ENCODE data around the gene TMEM150C. TPM values are rescaled to one million over a fixed set of nuclear protein-coding genes. Genes with fewer than 3 reads are reported as not detected.
"Not testable (repeated sequence)": the region's sequence is repeated elsewhere in the genome, so short reads cannot be mapped to it uniquely, and the experiment has no call there.

The TMEM150C gene
- total RNA-seq, 2 experiments from 2014 or later = not detected

DNA sequence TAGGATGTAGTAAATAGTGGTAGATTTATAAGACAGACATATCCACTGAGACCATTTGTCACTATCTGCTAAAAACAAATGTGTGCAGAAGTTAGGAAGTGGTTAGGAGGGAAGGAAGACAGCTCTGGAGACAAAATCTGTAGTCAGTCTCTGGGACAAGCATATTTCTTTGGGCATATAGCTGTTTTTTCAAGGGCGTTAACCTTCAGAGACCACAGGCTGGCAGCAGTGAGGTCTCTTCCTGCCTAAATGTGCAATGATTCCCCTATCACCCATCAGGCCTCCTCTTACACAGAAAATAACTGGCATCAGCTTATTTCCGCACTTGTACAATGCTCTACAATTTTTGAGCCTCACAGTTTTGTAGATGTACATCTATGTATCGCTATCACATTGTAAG, 6.5 kb downstream of the TMEM150C start:
- Mint-ChIP-seq H3K36me3 (ENCODE audit: low read depth) (no peaks in the 10 kb centered on the region), H3K4me1 (ENCODE audit: low read depth) (no peaks in the 10 kb centered on the region), H3K27ac (no peak overlapping the region), H3K4me3 (no peak overlapping the region), H3K9me3 (no peaks in the 10 kb centered on the region), H3K27me3 (peaks cover 75% of the 10 kb centered on the region)
- Histone ChIP-seq H3K4me1 (ENCODE audit: insufficient read depth, low read length) (no peaks in the 10 kb centered on the region), H3K36me3 (ENCODE audit: insufficient read depth, low read length) (no peaks in the 10 kb centered on the region), H3K27me3 (ENCODE audit: control insufficient read depth in 1 of 2, insufficient read depth in 2 of 2, low read length in 2 of 2) (peaks cover 12 to 20% of the 10 kb centered on the region in 2 experiments), H3K9me3 (ENCODE audit: control insufficient read depth in 1 of 2, insufficient read depth in 1 of 2, low read length in 2 of 2) (peaks cover 0 to 4% of the 10 kb centered on the region in 2 experiments), H3K27ac (ENCODE audit: low read depth in 1 of 2, low read length in 2 of 2) (no peak overlapping the region), H3K4me3 (ENCODE audit: low read length) (no peak overlapping the region)
- POLR2A ChIA-PET = no interaction called here
- no peak for ATAC-seq (ENCODE audit: poor library complexity)
- DNase-seq = no peak
- intact Hi-C loops (cut with DNase I, micrococcal nuclease) = no loop called here
- CTCF ChIA-PET = no interaction called here
- TF ChIP-seq, protein P1, sequence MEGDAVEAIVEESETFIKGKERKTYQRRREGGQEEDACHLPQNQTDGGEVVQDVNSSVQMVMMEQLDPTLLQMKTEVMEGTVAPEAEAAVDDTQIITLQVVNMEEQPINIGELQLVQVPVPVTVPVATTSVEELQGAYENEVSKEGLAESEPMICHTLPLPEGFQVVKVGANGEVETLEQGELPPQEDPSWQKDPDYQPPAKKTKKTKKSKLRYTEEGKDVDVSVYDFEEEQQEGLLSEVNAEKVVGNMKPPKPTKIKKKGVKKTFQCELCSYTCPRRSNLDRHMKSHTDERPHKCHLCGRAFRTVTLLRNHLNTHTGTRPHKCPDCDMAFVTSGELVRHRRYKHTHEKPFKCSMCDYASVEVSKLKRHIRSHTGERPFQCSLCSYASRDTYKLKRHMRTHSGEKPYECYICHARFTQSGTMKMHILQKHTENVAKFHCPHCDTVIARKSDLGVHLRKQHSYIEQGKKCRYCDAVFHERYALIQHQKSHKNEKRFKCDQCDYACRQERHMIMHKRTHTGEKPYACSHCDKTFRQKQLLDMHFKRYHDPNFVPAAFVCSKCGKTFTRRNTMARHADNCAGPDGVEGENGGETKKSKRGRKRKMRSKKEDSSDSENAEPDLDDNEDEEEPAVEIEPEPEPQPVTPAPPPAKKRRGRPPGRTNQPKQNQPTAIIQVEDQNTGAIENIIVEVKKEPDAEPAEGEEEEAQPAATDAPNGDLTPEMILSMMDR (IDR thresholded peaks at IDR 0.05) = no peak

DNA sequence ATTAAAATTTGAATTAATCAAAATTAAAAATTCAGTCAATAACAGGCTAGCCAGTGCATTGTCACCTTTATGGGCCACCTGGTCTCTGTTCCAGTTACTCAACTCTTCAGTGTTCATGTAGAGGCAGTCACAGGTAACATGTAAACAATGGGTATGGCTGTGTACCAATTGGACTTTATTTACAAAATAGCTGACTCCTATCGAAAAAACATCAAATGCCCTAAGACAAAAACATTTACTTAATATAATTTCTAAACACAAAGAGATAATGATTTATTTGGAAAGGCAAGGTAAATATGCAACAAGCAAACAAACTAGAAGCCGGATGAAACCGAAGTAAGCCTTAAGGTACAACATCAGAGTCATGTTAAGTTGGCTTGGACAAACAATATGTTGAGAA, 8.8 kb downstream of the TMEM150C start:
- TF ChIP-seq, protein P1 (IDR thresholded peaks at IDR 0.05) = no peak
- intact Hi-C loops (cut with DNase I, micrococcal nuclease) = no loop called here
- Mint-ChIP-seq H3K4me1 (ENCODE audit: low read depth) (no peaks in the 10 kb centered on the region), H3K9me3 (no peaks in the 10 kb centered on the region), H3K27me3 (peaks cover 54% of the 10 kb centered on the region), H3K27ac (no peak overlapping the region), H3K4me3 (no peak overlapping the region), H3K36me3 (ENCODE audit: low read depth) (no peaks in the 10 kb centered on the region)
- CTCF ChIA-PET = no interaction called here
- no peak overlapping the region for H3K27ac ChIP-seq (ENCODE audit: low read depth in 1 of 2, low read length in 2 of 2)
- H3K9me3 ChIP-seq (ENCODE audit: control insufficient read depth in 1 of 2, insufficient read depth in 1 of 2, low read length in 2 of 2) = peaks cover 0 to 5% of the 10 kb centered on the region in 2 experiments
- DNase-seq (no peak), ATAC-seq (ENCODE audit: poor library complexity) (no peak)
- H3K27me3 ChIP-seq (ENCODE audit: control insufficient read depth in 1 of 2, insufficient read depth in 2 of 2, low read length in 2 of 2) = peaks cover 1 to 7% of the 10 kb centered on the region in 2 experiments
- no peak overlapping the region for H3K4me3 ChIP-seq (ENCODE audit: low read length)
- POLR2A ChIA-PET = no interaction called here
- no peaks in the 10 kb centered on the region for H3K36me3 ChIP-seq (ENCODE audit: insufficient read depth, low read length)
- no peaks in the 10 kb centered on the region for H3K4me1 ChIP-seq (ENCODE audit: insufficient read depth, low read length)

DNA sequence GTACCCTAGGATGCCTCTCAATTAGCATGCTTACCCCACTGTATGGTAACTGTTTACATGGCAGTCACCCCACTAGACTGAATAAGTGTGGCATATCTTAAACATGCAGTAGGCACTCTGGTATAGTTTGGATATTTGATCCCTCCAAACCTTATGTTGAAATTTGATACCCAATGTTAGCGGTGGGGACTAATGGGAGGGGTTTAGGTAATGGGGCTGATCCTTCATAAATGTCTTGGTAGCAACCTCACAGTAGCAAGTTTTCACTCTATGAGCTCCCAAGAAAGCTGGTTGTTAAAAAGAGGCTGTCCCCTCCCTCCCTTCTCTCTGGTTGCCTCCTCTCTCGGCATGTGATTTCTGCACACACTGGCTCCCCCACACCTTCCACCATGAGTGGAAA, 10.1 kb downstream of the TMEM150C start:
- Mint-ChIP-seq H3K4me3 (no peak overlapping the region), H3K27me3 (peaks cover 43% of the 10 kb centered on the region), H3K27ac (no peak overlapping the region), H3K36me3 (ENCODE audit: low read depth) (no peaks in the 10 kb centered on the region), H3K4me1 (ENCODE audit: low read depth) (no peaks in the 10 kb centered on the region), H3K9me3 (no peaks in the 10 kb centered on the region)
- no peak overlapping the region for H3K4me3 ChIP-seq (ENCODE audit: low read length)
- TF ChIP-seq, protein P1 (IDR thresholded peaks at IDR 0.05) = no peak
- no peaks in the 10 kb centered on the region for H3K4me1 ChIP-seq (ENCODE audit: insufficient read depth, low read length)
- ChIA-PET CTCF (no interaction called here), POLR2A (no interaction called here)
- H3K9me3 ChIP-seq (ENCODE audit: control insufficient read depth in 1 of 2, insufficient read depth in 1 of 2, low read length in 2 of 2) = peaks cover 0 to 5% of the 10 kb centered on the region in 2 experiments
- no peaks in the 10 kb centered on the region for H3K36me3 ChIP-seq (ENCODE audit: insufficient read depth, low read length)
- no peak overlapping the region for H3K27ac ChIP-seq (ENCODE audit: low read depth in 1 of 2, low read length in 2 of 2)
- no peak for ATAC-seq (ENCODE audit: poor library complexity)
- DNase-seq = no peak
- peaks cover 0 to 7% of the 10 kb centered on the region in 2 experiments for H3K27me3 ChIP-seq (ENCODE audit: control insufficient read depth in 1 of 2, insufficient read depth in 2 of 2, low read length in 2 of 2)
- intact Hi-C loops (cut with DNase I, micrococcal nuclease) = no loop called here

DNA sequence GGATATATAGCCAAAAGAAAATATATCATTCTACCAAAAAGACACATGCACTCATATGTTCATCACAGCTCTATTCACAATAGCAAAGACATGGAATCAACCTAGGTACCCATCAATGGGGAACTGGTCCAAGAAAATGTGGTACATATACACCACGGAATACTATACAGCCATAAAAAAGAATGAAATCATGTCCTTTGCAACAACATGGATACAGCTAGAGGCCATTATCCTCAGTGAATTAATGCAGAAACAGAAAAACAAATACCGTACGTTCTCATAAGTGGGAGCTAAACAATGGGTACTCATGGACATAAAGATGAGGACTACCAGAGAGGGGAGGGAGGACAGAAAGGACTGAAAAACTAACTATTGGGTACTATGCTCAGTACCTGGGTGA, 13.9 kb downstream of the TMEM150C start:
- H3K9me3 Mint-ChIP-seq; ATAC-seq (ENCODE audit: poor library complexity); H3K27me3 ChIP-seq (ENCODE audit: control insufficient read depth in 1 of 2, insufficient read depth in 2 of 2, low read length in 2 of 2); H3K36me3 Mint-ChIP-seq (ENCODE audit: low read depth); POLR2A ChIA-PET; intact Hi-C loops (cut with DNase I, micrococcal nuclease); H3K4me1 ChIP-seq (ENCODE audit: insufficient read depth, low read length); H3K4me3 ChIP-seq (ENCODE audit: low read length); DNase-seq; H3K9me3 ChIP-seq (ENCODE audit: control insufficient read depth in 1 of 2, insufficient read depth in 1 of 2, low read length in 2 of 2); H3K4me1 Mint-ChIP-seq (ENCODE audit: low read depth); H3K27ac Mint-ChIP-seq; H3K36me3 ChIP-seq (ENCODE audit: insufficient read depth, low read length); H3K27ac ChIP-seq (ENCODE audit: low read depth in 1 of 2, low read length in 2 of 2); H3K4me3 Mint-ChIP-seq: not testable (repeated sequence)
- CTCF ChIA-PET = interaction anchor here (0.6 kb wide), 1 partner anchor 810 kb away, joined by 3 read pairs; no protein-coding TSS in a partner anchor
- peaks cover 30% of the 10 kb centered on the region for H3K27me3 Mint-ChIP-seq

Measured in CD4-positive, alpha-beta T cell (primary cell).